T-cell (primary cell): ENCODE results near the gene CXCR4. TPM values are rescaled to one million over a fixed set of nuclear protein-coding genes. Genes with fewer than 3 reads are reported as not detected.

ENCODE experiments used
- ATAC-seq, 4 experiments: fragments of 200-7000 bp in 3 of 4; fragments of 150-1000 bp in 1 of 4; cut with Tn5 transposase; replicated peaks in 1 of 4; 1 replicate in 3 of 4; 2 replicates in 1 of 4; pipeline ENCODE4 v1.10.0; 2021; ENCODE audit warnings: moderate library complexity in 3 of 4, mild to moderate bottlenecking in 2 of 4, moderate number of reproducible peaks in 1 of 4
- CTCF ChIA-PET, 2 donors: fragments of 300-600 bp; sonication (Branson Sonifier 250); formaldehyde crosslinking; loops; one replicate each; lab custom pipeline; 2022; ENCODE audit warnings: antibody characterized with exemption in 2 of 2; lab: Charles Lee
- POLR2A ChIA-PET, 2 donors: fragments of 300-600 bp; sonication (Branson Sonifier 250); formaldehyde crosslinking; loops; one replicate each; lab custom pipeline; 2022; ENCODE audit warnings: antibody characterized with exemption in 2 of 2; lab: Charles Lee
- DNase-seq, 35 experiments: peaks; one replicate each; pipeline versions ENCODE4 v3.0.0 to v3.0.0-alpha.2; 2013 to 2023
- H3K27ac ChIP-seq: one replicate; pipeline ENCODE4 v1.5.1; 2013; ENCODE audit warnings: low read length
- H3K27me3 ChIP-seq, 2 experiments: replicated peaks in 1 of 2; 1 replicate in 1 of 2; 2 replicates in 1 of 2; pipeline versions ENCODE4 v1.6.1 to v1.7.0; 2013; ENCODE audit warnings: low read length in 1 of 2, mixed read lengths in 1 of 2; ENCODE audit not compliant: control insufficient read depth in 2 of 2, insufficient read depth in 2 of 2; ENCODE audit errors: extremely low read depth in 1 of 2
- H3K36me3 ChIP-seq, 2 donors: 1 replicate in 1 of 2; 2 replicates in 1 of 2; pipeline versions ENCODE4 v1.6.1 to v1.7.0; 2013; ENCODE audit warnings: low read length in 1 of 2; ENCODE audit not compliant: control insufficient read depth in 2 of 2, insufficient read depth in 1 of 2; ENCODE audit errors: extremely low read depth in 1 of 2
- H3K4me1 ChIP-seq, 2 experiments: 1 replicate in 1 of 2; 2 replicates in 1 of 2; pipeline versions ENCODE4 v1.6.1 to v1.7.0; 2013; ENCODE audit warnings: low read length in 2 of 2, mixed read lengths in 1 of 2; ENCODE audit not compliant: insufficient read depth in 2 of 2, control insufficient read depth in 1 of 2; ENCODE audit errors: extremely low read depth in 1 of 2
- H3K4me3 ChIP-seq, 2 donors: 1 replicate in 1 of 2; 2 replicates in 1 of 2; pipeline versions ENCODE4 v1.5.1 to v1.7.0; 2013; ENCODE audit warnings: mild to moderate bottlenecking in 2 of 2, low read length in 1 of 2, moderate library complexity in 1 of 2; ENCODE audit not compliant: control insufficient read depth in 1 of 2; ENCODE audit errors: extremely low read depth in 1 of 2
- H3K9me3 ChIP-seq: 2 replicates; pipeline ENCODE4 v1.7.0; 2013
- H3K27ac Mint-ChIP-seq, 2 donors: one replicate each; pipeline ENCODE4 v1.8.0; 2020 to 2021; ENCODE audit warnings: mild to moderate bottlenecking in 2 of 2, mixed read lengths in 2 of 2
- H3K27me3 Mint-ChIP-seq, 2 donors: one replicate each; pipeline ENCODE4 v1.8.0; 2021 to 2022; ENCODE audit warnings: mixed read lengths in 2 of 2
- H3K36me3 Mint-ChIP-seq: one replicate; pipeline ENCODE4 v1.8.0; 2021; ENCODE audit warnings: mixed read lengths
- H3K4me1 Mint-ChIP-seq, 3 donors: one replicate each; pipeline ENCODE4 v1.8.0; 2020 to 2022; ENCODE audit warnings: mixed read lengths in 3 of 3, mild to moderate bottlenecking in 1 of 3
- H3K4me3 Mint-ChIP-seq, 3 donors: one replicate each; pipeline ENCODE4 v1.8.0; 2020 to 2022; ENCODE audit warnings: mild to moderate bottlenecking in 3 of 3, mixed read lengths in 3 of 3, moderate library complexity in 3 of 3
- H3K9me3 Mint-ChIP-seq, 3 donors: one replicate each; pipeline ENCODE4 v1.8.0; 2020 to 2022; ENCODE audit warnings: mixed read lengths in 3 of 3
- WGBS: methylation state at CpG from one replicate; pipeline ENCODE4 v1.1.5; 2013; ENCODE audit warnings: missing lambda C conversion rate; ENCODE audit not compliant: insufficient coverage; 5-methylcytosine and 5-hydroxymethylcytosine counted together
- total RNA-seq, 35 experiments: library from RNA in 6 of 35; stranded (reverse) in 6 of 35; fragments of 120-200 nt in 1 of 35; gene quantifications; one replicate each; pipeline versions ENCODE4 v1.2.1 to v1.2.4 and lab custom pipeline; 2013 to 2026

The CXCR4 gene
- total RNA-seq, 5 donors from 2014 or later (not counting 1 experiment from before 2014, with no cell fraction given), result 274 to 1,514 (median 326) TPM

DNA sequence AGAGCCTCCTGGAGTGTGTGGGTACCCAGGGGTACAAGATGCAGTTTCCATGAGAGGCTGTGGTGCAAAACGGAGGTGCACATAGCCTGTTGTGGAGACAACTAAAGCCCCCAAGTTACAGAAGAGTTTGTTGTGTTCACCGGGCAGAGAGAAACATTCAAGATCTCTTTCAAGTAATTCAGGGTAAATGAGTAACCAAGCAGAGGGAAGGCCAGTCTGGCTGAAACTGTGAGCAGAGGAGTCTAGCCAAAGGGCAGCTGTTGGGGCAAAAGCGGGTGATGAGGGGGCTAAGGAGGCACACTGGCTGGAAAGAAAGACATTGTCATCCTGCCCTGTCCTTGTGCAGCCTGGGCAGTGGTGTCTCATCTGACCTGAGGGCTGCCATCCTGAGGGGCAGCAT is 52.0 kb downstream of the CXCR4 start:
- H3K4me1 Mint-ChIP-seq, result peaks cover 52 to 67% (median 58%) of the 10 kb centered on the region in 3 donors
- Histone ChIP-seq H3K4me3 (no peak overlapping the region), H3K4me1 (peaks cover 0 to 14% of the 10 kb centered on the region in 2 experiments), H3K27me3 (no peaks in the 10 kb centered on the region), H3K9me3 (no peaks in the 10 kb centered on the region), H3K27ac (no peak overlapping the region), H3K36me3 (no peaks in the 10 kb centered on the region)
- peak overlapping the region in 1 of 2 donors; percentile 37 for H3K27ac Mint-ChIP-seq
- ATAC-seq, result no peak
- no peak for DNase-seq
- WGBS, result 89% methylated on average over 3 of the region's 3 CpGs
- ChIA-PET POLR2A (no interaction called here), CTCF (no interaction called here)
- H3K9me3 Mint-ChIP-seq, result peaks cover 0 to 3% (median 0%) of the 10 kb centered on the region in 3 donors
- H3K4me3 Mint-ChIP-seq, result peak overlapping the region in 1 of 3 donors; percentile 43
- H3K36me3 Mint-ChIP-seq, result no peaks in the 10 kb centered on the region
- H3K27me3 Mint-ChIP-seq, result no peaks in the 10 kb centered on the region

GRCh38 chr2:136065384-136065783 is 52.6 kb downstream of the CXCR4 start:
- 0% methylated on average over 1 of the region's 2 CpGs for WGBS
- peaks cover 0 to 3% (median 0%) of the 10 kb centered on the region in 3 donors for H3K9me3 Mint-ChIP-seq
- H3K36me3 Mint-ChIP-seq, result no peaks in the 10 kb centered on the region
- peak overlapping the region in 1 of 2 donors; percentile 37 for H3K27ac Mint-ChIP-seq
- ChIA-PET CTCF (no interaction called here), POLR2A (no interaction called here)
- Histone ChIP-seq H3K4me1 (peaks cover 0 to 16% of the 10 kb centered on the region in 2 experiments), H3K9me3 (no peaks in the 10 kb centered on the region), H3K27me3 (no peaks in the 10 kb centered on the region), H3K27ac (no peak overlapping the region), H3K4me3 (no peak overlapping the region), H3K36me3 (no peaks in the 10 kb centered on the region)
- DNase-seq, result peak in 2 of 35 experiments; percentile 5 to 21
- H3K4me1 Mint-ChIP-seq, result peaks cover 54 to 71% (median 58%) of the 10 kb centered on the region in 3 donors
- ATAC-seq, result peak in 3 of 4 experiments; percentile 49 to 55 (median 51)
- no peaks in the 10 kb centered on the region for H3K27me3 Mint-ChIP-seq
- peak overlapping the region in 2 of 3 donors; percentile 31 to 43 for H3K4me3 Mint-ChIP-seq

Other genes starting within 250 kb of the CXCR4 start
- gene MCM6, start 241.7 kb downstream of the CXCR4 start, total RNA-seq, result 10 to 100 TPM; 20.8 to 29.2 (median 26.1) TPM
- gene DARS1, start 132.5 kb downstream of the CXCR4 start, total RNA-seq, result 10 to 100 TPM; 48.2 to 77.4 (median 69.4) TPM